ENCODE results near the gene BCDIN3D.

DNA sequence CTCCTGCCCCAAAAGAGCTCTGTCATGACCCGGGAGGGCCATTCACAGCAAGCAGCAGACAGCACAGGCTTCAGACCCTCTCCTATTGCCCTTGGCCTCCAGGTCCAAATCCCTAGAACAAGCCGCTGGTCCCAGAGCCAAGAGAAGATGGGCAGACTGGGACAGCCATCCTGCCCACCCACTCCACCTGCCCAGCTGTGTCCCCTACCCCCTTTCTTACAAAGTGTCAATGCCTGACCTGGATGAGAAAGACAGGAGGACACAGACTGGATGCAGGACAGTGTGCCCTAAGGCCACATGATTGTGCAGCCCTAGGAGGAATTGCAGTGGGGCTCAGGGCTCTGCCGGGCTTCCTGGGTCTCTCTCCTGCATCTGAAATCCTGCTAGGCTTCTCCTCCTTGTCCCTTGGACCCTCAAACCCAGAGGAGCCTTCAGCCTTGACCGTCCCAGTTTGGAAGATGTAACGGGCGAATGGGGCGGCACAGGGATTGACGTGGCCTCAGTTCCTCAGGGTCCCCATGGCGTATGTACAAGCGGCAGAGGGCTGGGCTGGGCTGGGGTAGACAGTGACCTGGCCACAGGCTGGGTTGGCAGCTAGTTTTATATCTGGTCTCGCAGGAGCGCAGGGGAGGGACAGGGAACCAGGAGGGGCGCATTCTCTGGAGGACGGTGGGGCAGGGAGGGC, 27.1 kb upstream of the BCDIN3D start:
- no peak for TF ChIP-seq POLR2A (IDR thresholded peaks at IDR 0.05; ENCODE audit: extremely low read depth, insufficient read length)
- TF ChIP-seq, protein P1, sequence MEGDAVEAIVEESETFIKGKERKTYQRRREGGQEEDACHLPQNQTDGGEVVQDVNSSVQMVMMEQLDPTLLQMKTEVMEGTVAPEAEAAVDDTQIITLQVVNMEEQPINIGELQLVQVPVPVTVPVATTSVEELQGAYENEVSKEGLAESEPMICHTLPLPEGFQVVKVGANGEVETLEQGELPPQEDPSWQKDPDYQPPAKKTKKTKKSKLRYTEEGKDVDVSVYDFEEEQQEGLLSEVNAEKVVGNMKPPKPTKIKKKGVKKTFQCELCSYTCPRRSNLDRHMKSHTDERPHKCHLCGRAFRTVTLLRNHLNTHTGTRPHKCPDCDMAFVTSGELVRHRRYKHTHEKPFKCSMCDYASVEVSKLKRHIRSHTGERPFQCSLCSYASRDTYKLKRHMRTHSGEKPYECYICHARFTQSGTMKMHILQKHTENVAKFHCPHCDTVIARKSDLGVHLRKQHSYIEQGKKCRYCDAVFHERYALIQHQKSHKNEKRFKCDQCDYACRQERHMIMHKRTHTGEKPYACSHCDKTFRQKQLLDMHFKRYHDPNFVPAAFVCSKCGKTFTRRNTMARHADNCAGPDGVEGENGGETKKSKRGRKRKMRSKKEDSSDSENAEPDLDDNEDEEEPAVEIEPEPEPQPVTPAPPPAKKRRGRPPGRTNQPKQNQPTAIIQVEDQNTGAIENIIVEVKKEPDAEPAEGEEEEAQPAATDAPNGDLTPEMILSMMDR (IDR thresholded peaks at IDR 0.05; ENCODE audit: low read depth, low read length): no peak
- TF ChIP-seq, protein P2, sequence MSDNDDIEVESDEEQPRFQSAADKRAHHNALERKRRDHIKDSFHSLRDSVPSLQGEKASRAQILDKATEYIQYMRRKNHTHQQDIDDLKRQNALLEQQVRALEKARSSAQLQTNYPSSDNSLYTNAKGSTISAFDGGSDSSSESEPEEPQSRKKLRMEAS (IDR thresholded peaks at IDR 0.05; ENCODE audit: low read depth, low read length): no peak
- no peak for TF ChIP-seq MYC (IDR thresholded peaks at IDR 0.05; ENCODE audit: low read depth, low read length)

Data from NB4 (cell line).